ENCODE results near the gene AKAP10.
A peak's percentile ranks its signal among the peaks of the same experiment; 100 is the strongest.
"Not testable (repeated sequence)": the region's sequence is repeated elsewhere in the genome, so short reads cannot be mapped to it uniquely, and the experiment has no call there.

Gene AKAP10

DNA sequence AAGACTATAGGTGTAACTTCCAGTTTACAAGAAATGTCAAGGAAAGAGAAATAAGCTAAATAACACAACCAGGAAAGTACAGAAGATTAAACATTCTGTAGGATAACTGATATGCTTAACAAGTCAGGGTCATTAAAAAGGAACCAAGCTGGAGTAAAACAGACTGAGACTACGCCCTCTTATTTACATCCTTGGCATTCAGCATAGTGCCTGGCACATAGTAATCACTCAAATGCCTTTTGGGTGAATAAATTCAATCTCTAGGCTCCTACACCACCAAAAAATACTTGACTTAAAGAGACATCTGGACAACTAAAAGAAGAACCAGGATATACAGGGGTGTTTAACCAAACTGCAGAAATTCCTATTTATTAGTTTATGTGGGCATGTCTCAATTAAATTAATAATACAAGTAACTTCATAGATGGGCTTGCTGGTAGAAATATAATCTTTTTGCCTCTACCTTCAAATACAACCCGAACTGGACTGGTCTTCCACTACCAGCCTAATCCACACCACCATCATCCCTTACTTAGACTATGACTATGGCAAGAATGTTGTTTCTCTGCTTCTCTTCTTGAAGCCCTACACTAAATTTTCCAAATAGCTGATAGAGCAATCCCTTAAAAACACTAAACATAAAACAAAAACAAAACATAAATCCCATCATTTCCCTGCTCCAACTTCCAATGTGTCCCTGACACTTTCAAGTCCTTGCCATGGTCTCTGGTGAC lies 62.2 kb downstream of the AKAP10 start:
- no peak for DNase-seq

- no peak for DNase-seq
Measured at GRCh38 chr17:19911033-19911432, 66.6 kb downstream of the AKAP10 start.

DNA sequence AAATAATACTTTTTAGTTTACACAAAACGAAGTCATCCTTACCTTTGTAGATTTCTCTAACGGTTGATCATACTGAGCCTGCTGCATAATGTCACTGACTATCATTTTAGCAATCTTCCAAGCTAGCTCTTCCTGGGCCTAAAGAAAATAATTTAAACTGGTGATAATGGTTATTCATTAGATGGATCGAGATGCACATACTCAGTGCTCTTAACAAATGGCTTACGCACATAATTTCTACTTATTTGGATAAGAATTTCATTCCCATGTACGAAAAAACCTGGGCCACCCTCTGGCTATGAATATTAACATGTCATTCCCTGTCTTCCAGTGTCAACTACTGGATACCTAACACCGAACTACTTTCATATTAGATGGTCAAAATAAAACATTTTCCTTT lies 68.5 kb downstream of the AKAP10 start:
- DNase-seq: no peak

DNA sequence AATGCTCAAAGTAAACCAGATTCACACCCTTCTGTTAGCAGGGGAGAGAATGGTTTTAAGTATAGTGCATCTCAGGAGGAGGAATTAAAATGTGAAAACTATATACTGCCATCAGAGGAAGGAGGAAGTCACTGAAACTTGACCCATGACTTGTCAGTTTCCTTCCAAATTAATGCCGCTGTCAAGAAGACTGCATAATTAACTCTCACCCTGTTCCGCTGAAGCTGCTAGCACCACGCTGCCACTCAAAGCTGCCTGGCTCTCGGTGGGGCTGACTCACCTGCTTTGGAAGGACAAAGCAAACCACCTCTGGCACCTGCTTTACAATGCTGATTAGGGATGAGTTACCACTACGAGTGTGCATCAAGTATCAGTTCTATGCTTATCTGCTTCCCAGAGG lies 72.1 kb downstream of the AKAP10 start:
- no peak for DNase-seq

GRCh38 chr17:19904924-19905323 lies 72.7 kb downstream of the AKAP10 start:
- peak in 1 of 2 donors; percentile 18 for DNase-seq

DNA sequence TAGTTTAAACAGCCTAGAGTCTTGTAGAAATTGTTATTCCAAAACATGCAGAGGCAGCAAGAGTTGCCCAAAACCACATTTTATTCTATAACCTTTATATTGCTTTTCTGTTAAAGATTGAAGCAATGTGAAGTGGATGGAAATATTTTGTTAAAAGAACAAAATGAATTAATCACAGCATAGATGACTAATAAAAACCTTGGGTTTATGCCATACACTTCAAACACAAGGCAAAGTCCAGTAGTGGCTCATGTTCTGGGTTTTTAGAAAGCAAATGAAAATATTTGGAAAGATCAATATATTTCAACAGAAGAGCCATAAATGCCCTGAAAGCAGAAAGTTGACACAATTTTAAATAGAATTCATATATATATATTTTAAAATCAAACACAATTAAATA lies 73.2 kb downstream of the AKAP10 start:
- DNase-seq: no peak

DNA sequence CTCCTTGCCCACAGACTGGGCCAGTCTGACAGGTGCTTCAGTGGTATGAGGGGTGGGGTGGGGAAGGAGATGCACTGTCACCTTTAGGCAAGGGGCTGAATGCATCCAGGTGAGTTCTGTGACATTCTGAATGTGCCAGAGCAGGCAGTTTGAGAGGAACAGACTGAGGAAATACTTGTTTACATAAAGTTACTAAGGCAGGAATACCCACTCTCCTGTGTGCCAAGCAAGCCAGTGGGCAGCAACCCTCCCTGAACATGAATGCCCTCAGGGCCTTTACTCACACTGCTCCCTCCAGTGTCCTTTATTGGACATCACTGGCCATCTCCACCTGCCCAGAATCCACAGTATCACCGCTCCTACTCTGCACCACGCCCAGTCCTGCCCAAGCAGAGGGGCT lies 76.8 kb downstream of the AKAP10 start:
- no peak for DNase-seq

- DNase-seq: no peak
Measured at GRCh38 chr17:19897903-19898302, 79.7 kb downstream of the AKAP10 start.

DNA sequence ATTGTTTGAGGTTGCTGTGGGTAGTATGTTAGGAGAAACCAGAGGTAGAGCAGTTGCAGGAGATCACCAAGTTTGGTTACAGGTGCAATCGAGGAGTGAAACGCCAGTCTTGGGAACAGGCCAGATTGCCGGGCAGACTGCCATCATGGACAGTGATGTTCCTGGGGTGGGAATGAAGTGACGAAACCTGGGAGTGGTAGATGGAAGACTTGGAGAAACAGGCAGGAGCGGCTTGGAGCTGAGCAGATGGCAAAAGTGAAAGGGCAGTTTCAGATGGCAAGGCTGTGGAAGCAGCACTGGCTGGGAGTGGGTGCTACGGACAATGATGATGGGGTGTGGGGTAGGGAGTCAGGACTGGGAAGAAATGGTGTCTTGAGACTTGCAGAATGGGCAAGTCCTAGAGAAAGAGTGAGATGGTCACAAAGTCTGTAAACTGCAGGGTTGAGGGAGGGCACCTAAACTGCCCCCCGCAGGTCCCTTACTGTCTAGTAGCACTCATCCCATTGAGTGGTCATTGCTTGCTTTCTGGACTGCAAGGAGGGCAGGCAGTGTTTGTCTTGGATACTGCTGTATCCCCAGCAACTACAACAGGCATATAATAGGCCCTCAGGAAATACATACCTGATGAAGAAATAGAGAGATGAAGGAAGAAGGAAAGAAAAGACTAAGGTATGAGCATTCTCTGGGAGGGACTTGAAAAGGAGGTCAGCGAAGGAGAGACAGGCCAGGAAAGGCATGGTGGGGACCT lies 80.4 kb downstream of the AKAP10 start:
- DNase-seq: no peak

DNA sequence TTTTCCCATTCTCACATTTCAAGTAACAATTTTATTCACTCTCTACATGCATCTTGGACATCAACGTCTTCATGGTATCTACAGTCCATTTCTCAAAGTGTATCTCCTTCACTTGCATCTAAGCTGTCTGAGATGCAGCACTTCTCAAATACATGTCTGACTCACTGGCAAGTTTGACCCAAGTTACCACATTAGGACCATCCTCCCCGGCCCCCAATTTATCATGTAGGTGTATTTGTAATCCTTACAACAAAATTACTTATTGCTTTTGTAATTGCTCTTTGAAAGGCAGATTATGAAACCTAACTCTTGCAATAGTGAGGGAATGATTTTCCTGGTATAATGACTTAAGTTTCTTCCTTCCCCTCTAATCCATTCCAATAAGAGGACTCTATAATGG lies 80.9 kb downstream of the AKAP10 start:
- DNase-seq: no peak

DNA sequence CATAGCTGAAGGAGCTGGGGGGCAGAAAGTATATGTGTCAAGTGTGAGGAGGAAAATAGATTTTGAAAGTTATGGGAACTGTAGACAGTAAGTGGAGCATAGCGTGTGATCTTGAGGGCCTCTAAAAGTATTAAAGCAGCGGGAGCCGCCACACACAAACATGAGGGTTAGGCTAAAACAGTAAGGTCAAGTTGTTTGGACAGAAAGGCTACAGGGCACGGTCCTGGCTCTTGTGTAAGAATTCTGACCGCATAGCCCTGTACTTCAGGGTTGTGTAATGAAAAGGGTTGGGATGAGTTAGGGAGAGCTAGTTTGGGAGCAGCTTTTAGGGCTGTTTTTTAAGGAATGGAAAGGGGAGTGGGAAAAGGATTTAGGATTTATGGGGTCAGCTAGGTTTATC lies 87.1 kb downstream of the AKAP10 start:
- not testable (repeated sequence) for DNase-seq

GRCh38 chr17:19890001-19890400 lies 87.6 kb downstream of the AKAP10 start:
- not testable (repeated sequence) for DNase-seq

GRCh38 chr17:19886116-19886515 lies 91.5 kb downstream of the AKAP10 start:
- DNase-seq: no peak

DNA sequence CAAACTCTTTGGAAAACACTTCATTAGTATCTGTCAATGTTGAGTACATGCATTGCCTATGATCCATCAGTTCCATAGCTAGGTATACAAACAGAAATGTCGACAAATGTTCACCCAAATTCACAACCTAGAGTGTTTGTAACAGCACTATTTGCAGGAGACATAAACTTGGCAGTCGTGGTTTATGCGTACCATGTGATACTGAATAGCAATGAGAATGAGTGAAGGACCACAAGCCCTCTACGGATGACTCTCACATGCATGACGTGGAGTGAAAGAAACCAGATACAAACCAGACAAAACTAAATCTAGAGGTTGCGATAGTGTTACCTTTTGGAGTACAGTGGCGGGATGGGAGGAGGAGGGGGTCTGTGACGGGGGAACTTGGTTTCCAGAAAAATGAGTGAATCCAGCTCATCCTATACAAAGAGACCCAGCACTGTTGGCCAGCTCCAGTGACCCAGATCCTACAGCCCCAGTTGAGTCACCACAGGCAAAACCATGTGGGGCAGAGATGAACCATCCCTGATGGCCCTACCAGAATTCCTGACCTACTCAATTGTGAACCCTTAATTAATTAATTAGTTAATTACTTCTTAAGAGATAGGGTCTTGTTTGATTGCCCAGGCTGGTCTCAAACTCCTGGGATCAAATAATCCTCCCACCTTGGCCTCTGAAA lies 94.0 kb downstream of the AKAP10 start:
- DNase-seq: no peak

- DNase-seq: no peak
Measured at GRCh38 chr17:19880393-19880792, 97.2 kb downstream of the AKAP10 start.

DNA sequence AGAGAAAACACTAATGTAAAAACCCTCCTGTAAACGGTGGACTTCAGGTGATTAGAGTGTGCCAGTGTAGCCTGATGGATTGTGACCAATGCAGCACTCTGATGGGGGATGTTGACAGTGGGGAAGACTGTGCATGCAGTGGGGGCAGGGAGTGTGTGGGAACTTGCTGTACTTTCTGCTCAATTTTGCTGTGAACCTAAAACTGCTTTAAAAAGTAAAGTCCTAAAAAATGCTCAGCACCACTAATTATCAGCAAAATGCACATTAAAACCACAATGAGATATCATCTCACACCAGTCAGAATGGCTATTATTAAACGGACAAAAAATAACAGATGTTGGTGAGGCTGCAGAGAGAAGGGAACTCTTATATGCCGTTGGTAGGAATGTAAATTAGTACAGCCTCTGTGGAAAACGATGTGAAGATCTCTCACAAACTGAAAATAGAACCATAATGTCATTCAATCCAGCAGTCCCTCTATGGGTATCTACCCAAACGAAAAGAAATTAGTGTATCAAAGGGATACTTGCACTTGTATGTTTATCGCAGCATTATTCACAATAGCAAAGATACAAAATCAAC lies 100.2 kb downstream of the AKAP10 start:
- DNase-seq: no peak

DNA sequence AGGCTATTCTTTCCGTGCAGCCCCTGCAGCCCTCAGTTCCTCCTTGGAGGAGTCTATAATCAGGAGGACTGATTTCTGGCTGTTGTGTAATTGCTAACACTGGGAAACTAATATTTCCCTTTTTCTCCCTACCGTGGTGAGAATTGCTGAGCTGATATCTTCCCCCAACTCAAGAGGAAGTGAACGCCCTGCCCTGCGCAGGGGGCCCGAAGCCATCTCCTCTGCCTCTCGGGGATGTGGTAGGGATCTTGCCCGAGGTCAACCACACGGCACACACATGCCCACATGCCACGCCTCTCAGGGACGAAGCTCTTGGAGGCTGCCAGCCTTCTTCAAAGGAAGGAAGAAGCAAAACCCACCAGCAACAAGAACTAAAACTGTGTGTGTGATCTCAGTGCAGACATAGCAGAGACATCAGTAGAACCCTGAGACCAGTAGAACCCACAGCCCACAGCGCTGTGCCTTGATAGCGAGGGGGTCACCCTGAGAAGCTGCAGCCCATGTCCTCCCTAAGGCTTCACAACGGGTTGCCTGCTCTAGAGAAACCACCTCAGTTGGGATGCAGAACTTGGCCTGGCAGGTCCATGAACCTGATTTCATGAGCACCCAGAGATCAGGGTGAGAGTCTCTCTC lies 101.0 kb downstream of the AKAP10 start:
- peak; percentile 53 to 57 for DNase-seq

- no peak for DNase-seq
Measured at GRCh38 chr17:19874256-19874655, 103.4 kb downstream of the AKAP10 start.

DNA sequence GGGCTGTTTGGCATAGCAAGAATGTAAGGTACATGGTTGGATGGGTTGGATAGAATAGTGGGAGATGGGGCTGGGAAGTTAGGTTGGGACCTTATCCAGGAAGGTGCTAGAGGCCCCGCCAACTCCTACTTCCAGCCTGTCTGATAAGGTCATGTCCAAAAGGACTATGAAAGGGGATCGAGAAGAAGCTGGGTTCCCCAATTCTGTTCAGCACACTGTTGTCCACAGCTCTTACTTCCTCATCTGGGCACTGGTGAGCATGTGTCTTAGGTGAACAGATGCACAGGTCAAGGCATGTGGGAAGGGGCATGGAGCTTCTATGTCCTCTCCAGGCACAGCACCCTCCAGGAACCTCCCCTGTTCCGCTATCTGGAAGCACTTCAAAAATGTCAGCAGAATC lies 104.3 kb downstream of the AKAP10 start:
- no peak for DNase-seq

- DNase-seq: no peak
Measured at GRCh38 chr17:19868079-19868395, 109.6 kb downstream of the AKAP10 start.

DNA sequence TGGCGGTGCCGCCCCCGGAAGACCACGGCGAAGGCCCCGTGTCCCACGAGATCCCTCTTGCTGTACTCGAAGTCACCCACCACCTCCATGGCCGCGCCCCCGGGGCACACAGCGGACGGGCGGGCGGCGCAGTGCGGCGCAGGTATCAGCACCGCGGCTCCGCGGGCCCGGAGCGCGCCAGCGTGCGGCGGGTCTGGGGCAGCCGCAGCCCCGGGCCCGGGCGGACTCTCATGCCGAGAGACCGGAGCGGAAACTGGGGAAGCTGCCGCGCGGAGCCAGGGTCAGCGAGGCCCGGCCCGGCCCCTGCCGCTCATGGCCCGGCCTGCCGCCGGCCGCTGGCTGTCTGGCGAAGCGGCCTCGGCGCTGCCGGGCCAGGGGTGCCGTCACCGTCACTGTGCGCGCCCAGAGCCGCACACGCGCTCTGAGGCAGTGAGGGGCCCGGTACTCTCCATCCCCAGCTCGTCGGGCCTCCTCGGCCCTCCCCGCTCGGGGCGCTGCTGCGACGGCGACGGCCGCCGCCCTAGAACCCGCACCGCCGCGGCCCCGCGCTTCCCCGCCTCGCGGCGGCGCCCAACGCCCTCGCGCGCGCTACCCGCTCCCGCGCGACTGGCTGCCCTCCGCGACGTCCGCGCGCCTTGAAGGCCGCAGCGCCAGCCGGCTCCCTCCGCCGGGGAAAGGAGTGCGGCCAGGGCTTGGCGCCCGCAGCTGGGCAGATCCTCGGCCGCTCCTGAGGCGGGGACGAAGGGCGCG lies 110.1 kb downstream of the AKAP10 start, which contains the start of gene ULK2:
TSS of gene ULK2 (minus strand) at position 608 of the 750 bp plus-strand sequence. CDS start at position 89, 519 bp downstream.
- peak; percentile 50 to 55 for DNase-seq

DNA sequence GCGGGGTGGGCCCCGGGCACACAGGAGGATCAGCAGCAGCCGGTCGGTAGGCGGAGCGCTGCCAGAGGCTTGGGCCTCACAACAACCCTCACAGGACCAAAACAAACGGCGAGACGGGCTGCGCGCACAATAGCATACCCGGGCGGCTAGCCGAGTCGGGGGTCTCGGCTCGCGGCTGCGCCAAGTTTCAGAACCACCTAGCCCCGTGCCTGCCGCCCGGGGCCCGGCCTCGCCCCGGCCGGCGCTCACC lies 110.6 kb downstream of the AKAP10 start:
- peak; percentile 47 for DNase-seq

DNA sequence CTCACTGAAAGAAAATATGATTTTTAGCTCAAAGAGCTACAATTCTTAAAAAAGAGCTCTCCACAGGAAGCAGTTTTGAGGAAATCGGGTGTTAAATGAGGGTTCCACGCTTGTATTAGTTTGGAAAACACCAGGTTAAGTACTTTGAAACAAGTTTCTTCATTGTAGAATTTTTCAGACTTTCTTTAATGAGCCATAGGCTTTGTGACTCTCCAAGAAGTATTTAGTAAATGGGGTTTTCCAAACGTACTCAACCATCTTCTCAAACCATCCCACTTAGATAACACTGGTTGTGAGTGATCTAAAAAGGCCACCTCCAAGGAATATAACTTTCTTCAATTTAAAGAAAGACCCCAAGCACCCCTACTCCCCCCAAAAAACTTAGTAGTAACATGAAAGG lies 112.6 kb downstream of the AKAP10 start:
- no peak for DNase-seq
